Testis (tissue), 3 donors: ENCODE measurements around the gene DNAJC7. TPM values are rescaled to one million over a fixed set of nuclear protein-coding genes. Genes with fewer than 3 reads are reported as not detected.

Experiments used
- DNase-seq: peaks from one replicate; pipeline ENCODE4 v3.0.0-alpha.2; 2019
- H3K27ac ChIP-seq, 2 donors: fragments of 200-600 bp; sonication (generic); one replicate each; pipeline ENCODE4 v1.5.1; 2019
- H3K27me3 ChIP-seq: fragments of 200-600 bp; sonication (generic); one replicate; pipeline ENCODE4 v1.5.1; 2019
- H3K36me3 ChIP-seq: fragments of 200-600 bp; sonication (generic); one replicate; pipeline ENCODE4 v1.5.1; 2017; ENCODE audit warnings: low read depth; ENCODE audit errors: missing control alignments
- H3K4me1 ChIP-seq: fragments of 200-600 bp; sonication (generic); one replicate; pipeline ENCODE4 v1.5.1; 2019
- H3K4me3 ChIP-seq, 2 donors: fragments of 200-600 bp; sonication (generic); one replicate each; pipeline ENCODE4 v1.5.1; 2017 to 2019
- H3K9me3 ChIP-seq: fragments of 200-600 bp; sonication (generic); one replicate; pipeline ENCODE4 v1.5.1; 2017
- POLR2A ChIP-seq: fragments of 450-650 bp; IDR thresholded peaks from one replicate; pipeline ENCODE4 v1.6.1; 2017; ENCODE audit warnings: antibody characterized with exemption, mild to moderate bottlenecking, moderate library complexity
- WGBS, 2 donors: methylation state at CpG; one replicate each; pipeline ENCODE4 v1.1.5; 2018; 5-methylcytosine and 5-hydroxymethylcytosine counted together
- intact Hi-C: fragments of 100-400 bp; cut with DNase I; formaldehyde crosslinking; loops from one replicate; pipeline ENCODE4 v1.15.1; 2023; ENCODE audit warnings: low total_unique reads
- polyA plus RNA-seq: library from polyadenylated mRNA; stranded (reverse); fragments of 350-450 nt; fragmentation: Illumina TruSeq; extraction: RNeasy Lipid Tissue Mini Kit (QIAGEN cat#74804); gene quantifications from one replicate; pipeline ENCODE4 v1.2.3, GENCODE V29; 2014; ENCODE audit warnings: low read depth, low replicate concordance; ENCODE audit not compliant: insufficient read depth
- total RNA-seq, 2 donors: library from RNA; depleted of rRNA; stranded (reverse); fragments of >200 nt; gene quantifications; one replicate each; pipeline ENCODE4 v1.2.3, GENCODE V29; 2016
- TF ChIP-seq, protein P1 (sequence below), 3 experiments: fragments of 450-650 bp in 2 of 3; fragments of 200-600 bp in 1 of 3; sonication (generic) in 1 of 3; IDR thresholded peaks; one replicate each; pipeline ENCODE4 v1.5.1; 2016 to 2019; ENCODE audit warnings: antibody characterized with exemption in 3 of 3, mild to moderate bottlenecking in 2 of 3, moderate library complexity in 1 of 3

Gene DNAJC7
- total and polyA plus RNA-seq, 3 donors from 2014 or later = 81.1 to 94.3 (median 86.2) TPM

DNA sequence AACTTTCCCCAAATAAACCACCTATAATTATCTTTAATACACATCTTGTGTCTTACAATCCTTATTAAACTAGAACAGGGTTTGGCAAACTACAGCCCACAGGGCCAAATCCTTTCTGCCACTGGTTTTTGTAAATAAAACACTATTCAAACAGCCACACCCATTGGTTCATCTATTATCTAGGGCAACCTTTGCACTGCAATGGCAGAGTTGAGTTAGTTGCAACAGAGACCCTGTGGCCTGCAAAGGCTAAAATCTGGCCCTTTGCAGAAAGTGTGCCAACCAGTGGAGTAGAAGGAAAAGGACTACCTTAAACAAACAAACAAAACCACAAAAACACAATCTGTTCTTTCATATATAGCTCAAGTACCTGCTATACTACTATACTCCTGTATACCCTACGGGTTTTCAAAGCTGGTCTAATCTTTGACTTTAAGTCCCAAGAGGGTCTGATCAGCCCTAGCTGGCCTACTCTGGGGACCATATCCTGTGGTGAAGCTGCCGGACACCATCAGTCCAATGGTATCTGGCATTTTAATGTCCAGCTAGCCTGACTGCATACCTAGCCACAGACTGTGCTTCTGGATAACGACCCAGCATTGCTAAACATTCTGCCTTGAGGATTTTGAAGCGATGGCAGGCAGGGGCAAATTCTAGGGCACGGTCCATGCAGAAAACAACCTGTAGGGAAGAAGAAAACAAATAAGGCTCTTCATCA, 27.4 kb downstream of the DNAJC7 start:
- WGBS, 2 donors = 87 to 96% methylated on average over 5 of the region's 5 CpGs
- Histone ChIP-seq H3K9me3 (no peaks in the 10 kb centered on the region), H3K36me3 (no peaks in the 10 kb centered on the region), H3K27me3 (no peaks in the 10 kb centered on the region), H3K4me1 (no peaks in the 10 kb centered on the region), H3K4me3 (no peak overlapping the region), H3K27ac (no peak overlapping the region)
- TF ChIP-seq POLR2A = no peak
- TF ChIP-seq, protein P1, sequence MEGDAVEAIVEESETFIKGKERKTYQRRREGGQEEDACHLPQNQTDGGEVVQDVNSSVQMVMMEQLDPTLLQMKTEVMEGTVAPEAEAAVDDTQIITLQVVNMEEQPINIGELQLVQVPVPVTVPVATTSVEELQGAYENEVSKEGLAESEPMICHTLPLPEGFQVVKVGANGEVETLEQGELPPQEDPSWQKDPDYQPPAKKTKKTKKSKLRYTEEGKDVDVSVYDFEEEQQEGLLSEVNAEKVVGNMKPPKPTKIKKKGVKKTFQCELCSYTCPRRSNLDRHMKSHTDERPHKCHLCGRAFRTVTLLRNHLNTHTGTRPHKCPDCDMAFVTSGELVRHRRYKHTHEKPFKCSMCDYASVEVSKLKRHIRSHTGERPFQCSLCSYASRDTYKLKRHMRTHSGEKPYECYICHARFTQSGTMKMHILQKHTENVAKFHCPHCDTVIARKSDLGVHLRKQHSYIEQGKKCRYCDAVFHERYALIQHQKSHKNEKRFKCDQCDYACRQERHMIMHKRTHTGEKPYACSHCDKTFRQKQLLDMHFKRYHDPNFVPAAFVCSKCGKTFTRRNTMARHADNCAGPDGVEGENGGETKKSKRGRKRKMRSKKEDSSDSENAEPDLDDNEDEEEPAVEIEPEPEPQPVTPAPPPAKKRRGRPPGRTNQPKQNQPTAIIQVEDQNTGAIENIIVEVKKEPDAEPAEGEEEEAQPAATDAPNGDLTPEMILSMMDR (IDR thresholded peaks at IDR 0.05) = no peak
- intact Hi-C loops = no loop called here
- no peak for DNase-seq

DNA sequence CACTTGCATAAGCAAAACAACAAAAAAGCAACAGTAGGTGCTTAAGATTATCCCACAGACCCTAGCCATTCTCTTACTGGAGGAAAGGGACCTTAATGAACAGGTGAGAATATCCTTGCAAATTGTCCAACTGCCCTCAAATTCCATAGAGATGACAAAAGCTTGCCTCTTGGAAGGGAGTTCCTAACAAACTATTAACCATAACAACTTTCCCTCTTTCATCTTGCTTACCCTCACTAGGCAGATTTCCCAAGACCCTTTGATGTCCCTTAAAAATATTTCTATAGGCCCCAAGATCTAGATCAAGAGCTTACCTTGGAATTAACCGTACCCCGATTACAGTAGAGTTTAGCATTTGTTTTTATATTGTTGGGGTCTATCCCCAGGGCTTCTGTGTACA, 28.8 kb downstream of the DNAJC7 start:
- Histone ChIP-seq H3K27ac (no peak overlapping the region), H3K4me3 (no peak overlapping the region), H3K4me1 (no peaks in the 10 kb centered on the region), H3K36me3 (no peaks in the 10 kb centered on the region), H3K9me3 (no peaks in the 10 kb centered on the region), H3K27me3 (no peaks in the 10 kb centered on the region)
- intact Hi-C loops = no loop called here
- 91 to 94% methylated on average over 2 of the region's 2 CpGs for WGBS, 2 donors
- DNase-seq = no peak
- TF ChIP-seq, protein P1 (IDR thresholded peaks at IDR 0.05) = no peak
- no peak for TF ChIP-seq POLR2A

DNA sequence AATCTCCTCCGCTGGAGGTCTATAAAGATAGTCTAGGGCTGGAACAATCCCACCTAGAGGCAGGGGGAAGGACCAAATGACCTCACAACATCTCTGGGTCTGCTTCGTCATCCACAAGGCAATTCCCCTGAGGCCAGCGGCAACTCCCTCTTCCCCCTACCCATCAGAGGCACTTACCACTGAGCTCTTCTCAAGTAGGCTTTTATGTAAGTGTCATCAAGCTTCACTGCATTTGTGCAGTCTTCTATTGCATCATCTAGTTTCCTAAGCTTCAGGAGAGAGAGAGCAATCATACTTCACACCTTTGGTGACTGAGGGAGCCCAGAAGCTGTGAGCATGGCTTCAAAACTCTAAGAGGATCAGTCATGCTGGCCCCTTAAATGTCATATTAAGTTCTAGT, 29.6 kb downstream of the DNAJC7 start:
- Histone ChIP-seq H3K27ac (no peak overlapping the region), H3K27me3 (no peaks in the 10 kb centered on the region), H3K9me3 (no peaks in the 10 kb centered on the region), H3K4me3 (no peak overlapping the region), H3K4me1 (no peaks in the 10 kb centered on the region), H3K36me3 (no peaks in the 10 kb centered on the region)
- intact Hi-C loops = no loop called here
- WGBS, 2 donors = 77 to 86% methylated on average over 3 of the region's 3 CpGs
- TF ChIP-seq, protein P1 (IDR thresholded peaks at IDR 0.05) = no peak
- TF ChIP-seq POLR2A = no peak
- DNase-seq = no peak

DNA sequence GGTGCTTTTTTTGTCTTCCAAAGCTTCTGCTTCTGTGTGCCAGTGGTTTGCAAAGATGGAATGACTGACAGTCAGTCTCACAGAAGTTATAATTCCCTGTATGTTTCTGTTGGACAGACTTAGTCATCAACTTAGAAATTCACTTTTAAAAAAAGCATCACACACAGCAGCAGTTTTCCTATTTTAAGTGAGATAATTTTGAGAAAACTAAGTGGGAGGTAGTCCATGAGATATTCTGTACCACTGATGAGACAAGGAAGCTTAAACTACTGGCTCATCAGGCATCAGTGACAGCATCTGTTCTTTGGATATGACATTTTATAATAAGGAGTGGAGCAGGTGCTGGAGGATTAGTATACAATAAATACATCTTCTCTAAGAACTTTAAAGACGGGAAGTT, 30.6 kb downstream of the DNAJC7 start:
- Histone ChIP-seq H3K27ac (no peak overlapping the region), H3K27me3 (no peaks in the 10 kb centered on the region), H3K4me3 (no peak overlapping the region), H3K4me1 (no peaks in the 10 kb centered on the region), H3K9me3 (no peaks in the 10 kb centered on the region), H3K36me3 (peaks cover 2% of the 10 kb centered on the region)
- TF ChIP-seq POLR2A = no peak
- TF ChIP-seq, protein P1 (IDR thresholded peaks at IDR 0.05) = no peak
- WGBS, 2 donors = 96 to 97% methylated on average over 1 of the region's 1 CpG
- no peak for DNase-seq
- intact Hi-C loops = no loop called here

DNA sequence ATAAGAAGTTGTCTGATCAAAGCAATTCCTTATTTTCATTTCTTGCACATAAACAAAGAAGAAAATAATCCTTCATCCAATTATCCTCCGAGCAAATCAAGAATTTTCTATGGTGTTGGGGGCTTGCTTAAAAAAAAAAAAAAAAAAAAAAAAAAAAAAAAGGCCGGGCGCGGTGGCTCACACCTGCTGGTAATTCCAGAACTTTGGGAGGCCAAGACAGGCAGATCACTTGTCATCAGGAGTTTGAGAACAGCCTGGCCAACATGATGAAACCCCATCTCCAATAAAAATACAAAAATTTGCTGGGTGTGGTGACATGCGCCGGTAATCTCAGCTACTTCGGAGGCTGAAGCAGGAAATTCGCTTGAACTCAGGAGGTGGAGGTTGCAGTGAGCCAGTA, 31.3 kb downstream of the DNAJC7 start:
- DNase-seq = no peak
- intact Hi-C loops = no loop called here
- Histone ChIP-seq H3K4me1 (no peaks in the 10 kb centered on the region), H3K27ac (no peak overlapping the region), H3K36me3 (peaks cover 2% of the 10 kb centered on the region), H3K4me3 (no peak overlapping the region), H3K27me3 (no peaks in the 10 kb centered on the region), H3K9me3 (no peaks in the 10 kb centered on the region)
- TF ChIP-seq POLR2A = no peak
- TF ChIP-seq, protein P1 (IDR thresholded peaks at IDR 0.05) = no peak
- WGBS, 2 donors = 94 to 95% methylated on average over 8 of the region's 8 CpGs
